NCI-H1436 treated with DMSO at 0.1 percent for 48 hours (cell line): ENCODE data around the gene NFIL3.
"Not testable (repeated sequence)": the region's sequence is repeated elsewhere in the genome, so short reads cannot be mapped to it uniquely, and the experiment has no call there.

ENCODE experiments used
- DNase-seq: peaks from one replicate; lab custom pipeline; 2025; lab: John Stamatoyannopoulos, UW

NFIL3 gene

DNA sequence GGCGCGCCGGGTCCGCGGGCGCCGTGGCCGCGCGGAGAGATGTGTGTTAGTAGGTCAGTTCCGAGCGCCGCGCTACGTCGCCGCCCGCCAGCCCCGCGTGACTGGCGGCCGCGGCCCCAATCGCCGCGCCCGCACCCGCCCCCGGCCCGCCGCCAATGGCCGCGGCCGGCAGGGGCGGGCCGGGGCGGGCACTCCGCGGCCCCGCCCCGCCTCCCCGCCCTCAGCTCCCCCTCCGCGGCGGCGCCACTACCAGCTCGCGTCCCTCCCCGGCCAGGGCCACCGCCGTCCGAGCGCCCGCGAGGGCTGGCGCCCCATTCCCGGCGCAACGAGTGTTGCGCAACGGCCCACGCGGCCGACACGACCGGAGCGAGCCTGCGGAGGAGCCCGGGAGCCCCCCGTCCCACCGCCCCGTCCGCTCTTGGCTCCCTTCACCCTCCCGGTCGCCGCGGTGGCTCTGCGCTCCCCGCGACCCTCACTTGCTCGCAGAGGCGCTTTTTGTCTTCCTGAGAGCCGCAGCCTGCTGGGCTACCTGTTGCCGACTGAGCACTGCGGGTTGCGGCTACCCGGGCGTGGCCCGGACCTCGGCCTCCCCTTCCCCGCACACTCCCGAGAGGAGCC lies at the start of gene NFIL3:
TSS of gene NFIL3 (minus strand) at position 48 of the 618 bp plus-strand sequence. CDS start 13,098 bp downstream, outside the sequence.
- DNase-seq: no peak

GRCh38 chr9:91471524-91471923 lies 47.9 kb upstream of the NFIL3 start:
- DNase-seq: not testable (repeated sequence)

DNA sequence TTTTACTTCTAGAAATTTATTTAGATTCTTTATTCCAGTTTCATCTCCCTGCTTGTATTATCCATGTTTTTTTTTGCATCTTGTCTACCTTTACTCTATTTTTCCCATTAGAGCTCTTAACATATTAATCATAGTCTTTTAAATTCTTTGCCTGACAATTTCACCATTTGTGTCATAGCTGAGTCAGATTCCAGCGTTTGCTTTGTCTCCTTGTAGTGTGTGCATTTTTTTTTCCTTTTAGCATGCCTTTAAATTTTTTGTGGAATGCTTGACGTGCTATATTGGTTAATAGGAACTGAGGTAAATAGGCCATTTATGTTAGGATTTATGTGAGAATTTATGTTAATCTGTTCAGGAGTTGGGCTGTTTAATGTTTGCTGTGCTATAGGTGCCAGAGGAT lies 41.8 kb upstream of the NFIL3 start:
- DNase-seq: no peak

GRCh38 chr9:91458906-91459305 lies 35.3 kb upstream of the NFIL3 start:
- DNase-seq: no peak

GRCh38 chr9:91452844-91453243 lies 29.2 kb upstream of the NFIL3 start:
- DNase-seq: no peak

GRCh38 chr9:91451431-91452270 lies 28.0 kb upstream of the NFIL3 start:
- DNase-seq: no peak

DNA sequence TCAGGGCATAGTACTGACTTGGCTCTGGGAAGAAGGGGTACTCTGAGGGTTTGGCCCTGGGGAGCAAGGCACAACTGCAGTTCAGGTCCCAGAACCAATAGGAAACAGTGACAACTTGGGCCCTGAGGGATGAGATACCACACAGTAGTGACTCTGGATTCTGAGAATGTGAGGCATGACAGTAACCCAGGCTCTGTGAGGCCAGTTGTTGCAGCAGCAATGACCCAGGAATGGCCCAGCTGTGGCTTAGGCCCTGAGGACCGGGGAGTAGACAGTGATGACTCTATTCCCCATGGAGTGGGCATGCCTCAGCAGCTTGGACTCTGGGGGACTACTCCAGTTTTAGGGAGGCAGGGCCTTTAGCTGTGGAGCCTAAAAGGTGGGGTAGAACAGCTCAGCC lies 21.5 kb upstream of the NFIL3 start:
- no peak for DNase-seq

GRCh38 chr9:91443994-91444392 lies 20.4 kb upstream of the NFIL3 start:
- DNase-seq: no peak

- DNase-seq: no peak
These were observed 19.8 kb upstream of the NFIL3 start for GRCh38 chr9:91443321-91443993.

DNA sequence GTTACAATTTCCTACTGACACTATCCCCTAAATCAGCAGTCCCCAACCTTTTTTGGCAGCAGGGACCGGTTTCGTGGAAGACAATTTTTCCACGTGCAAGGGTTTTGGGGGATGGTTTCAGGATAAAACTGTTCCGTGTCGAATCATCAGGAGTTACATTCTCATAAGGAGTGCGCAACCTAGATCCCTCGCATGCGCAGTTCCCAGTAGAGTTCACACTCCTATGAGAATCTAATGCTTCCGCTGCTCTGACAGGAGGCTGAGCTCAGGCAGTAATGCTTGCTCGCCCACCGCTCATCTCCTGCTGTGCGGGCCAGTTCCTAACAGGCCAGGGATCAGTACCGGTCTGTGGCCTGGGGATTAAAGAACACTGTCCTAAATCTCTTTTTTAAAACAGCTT lies 13.2 kb upstream of the NFIL3 start:
- no peak for DNase-seq

GRCh38 chr9:91433180-91433579 lies 9.5 kb upstream of the NFIL3 start:
- no peak for DNase-seq

DNA sequence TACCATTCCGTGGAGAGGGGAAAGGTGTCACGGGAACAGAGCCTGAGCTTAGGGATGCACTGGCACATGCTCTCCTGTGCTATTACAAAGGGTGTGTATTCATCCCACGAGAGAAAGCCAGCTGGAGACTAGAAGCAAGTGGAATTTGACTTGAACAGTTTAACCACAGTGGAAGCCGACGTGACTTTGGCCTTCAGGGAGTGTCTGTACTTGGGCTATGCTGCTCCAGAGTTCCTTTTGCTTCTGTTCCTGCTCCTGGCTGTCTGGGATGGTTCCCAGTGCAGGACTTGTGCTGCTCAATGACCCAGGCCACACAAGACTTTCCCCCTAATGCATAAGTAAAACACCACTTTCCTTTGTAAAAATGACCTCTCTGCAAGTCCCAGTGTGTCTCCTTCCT lies 7.9 kb upstream of the NFIL3 start:
- DNase-seq: no peak

- no peak for DNase-seq
These were observed 5.9 kb upstream of the NFIL3 start for GRCh38 chr9:91429501-91429900.

DNA sequence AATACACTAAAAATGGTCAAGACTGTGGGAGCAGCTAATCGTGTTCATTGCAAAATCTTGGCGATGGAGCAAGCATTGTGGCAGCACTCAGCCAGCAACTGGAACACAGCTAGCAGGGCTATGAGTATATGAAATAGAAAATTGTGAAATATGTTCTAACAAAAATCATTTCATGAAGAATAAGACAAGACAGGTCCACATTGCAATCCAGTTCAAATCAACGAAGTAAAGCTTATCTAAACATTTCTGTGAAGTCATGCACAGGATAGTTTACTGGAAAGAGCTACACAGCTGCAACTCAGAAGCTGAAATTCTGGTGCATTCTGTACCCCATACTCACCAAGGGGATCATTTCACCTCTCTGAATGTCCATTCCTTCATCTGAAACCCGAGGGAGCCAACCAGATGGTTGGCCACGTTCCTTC lies 5.3 kb upstream of the NFIL3 start:
- DNase-seq: no peak

DNA sequence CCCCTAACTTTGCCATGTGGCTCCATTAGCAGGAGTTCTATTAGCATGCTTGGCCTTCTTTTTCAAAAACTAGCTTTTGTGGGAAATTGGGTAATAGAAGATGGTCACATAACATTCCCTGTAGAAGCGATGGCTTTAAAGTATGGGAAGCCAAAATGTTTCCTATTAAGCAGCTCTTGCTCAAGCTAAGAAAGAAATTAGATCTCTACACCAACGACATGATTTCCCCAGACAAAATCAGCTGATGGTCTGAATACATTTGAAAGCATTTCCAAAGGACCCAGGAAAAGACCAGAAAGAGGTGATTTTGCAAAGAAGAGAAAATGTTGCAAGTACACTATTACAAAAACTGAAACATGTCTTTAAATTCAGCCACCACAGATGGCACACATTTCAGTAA lies 4.8 kb upstream of the NFIL3 start:
- no peak for DNase-seq

DNA sequence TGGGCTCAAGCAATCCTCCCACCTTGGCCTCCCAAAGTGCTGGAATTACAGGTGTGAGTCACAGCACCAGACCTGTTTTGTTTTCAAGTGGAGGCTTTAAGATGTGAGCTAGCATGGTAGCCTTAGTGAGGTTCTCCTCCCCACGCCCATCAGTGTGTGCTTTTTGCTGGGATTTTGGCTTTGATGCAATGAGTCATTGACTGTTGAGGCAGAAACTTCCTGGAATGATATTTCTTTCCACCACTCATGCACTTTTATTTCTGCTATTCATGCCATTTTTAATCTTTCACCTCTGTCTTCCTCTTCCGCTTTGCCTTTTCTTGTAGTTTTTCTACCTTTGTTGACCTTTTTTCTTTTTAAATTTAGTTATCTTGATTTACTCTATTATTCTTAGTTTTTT lies 4.2 kb upstream of the NFIL3 start:
- DNase-seq: no peak

DNA sequence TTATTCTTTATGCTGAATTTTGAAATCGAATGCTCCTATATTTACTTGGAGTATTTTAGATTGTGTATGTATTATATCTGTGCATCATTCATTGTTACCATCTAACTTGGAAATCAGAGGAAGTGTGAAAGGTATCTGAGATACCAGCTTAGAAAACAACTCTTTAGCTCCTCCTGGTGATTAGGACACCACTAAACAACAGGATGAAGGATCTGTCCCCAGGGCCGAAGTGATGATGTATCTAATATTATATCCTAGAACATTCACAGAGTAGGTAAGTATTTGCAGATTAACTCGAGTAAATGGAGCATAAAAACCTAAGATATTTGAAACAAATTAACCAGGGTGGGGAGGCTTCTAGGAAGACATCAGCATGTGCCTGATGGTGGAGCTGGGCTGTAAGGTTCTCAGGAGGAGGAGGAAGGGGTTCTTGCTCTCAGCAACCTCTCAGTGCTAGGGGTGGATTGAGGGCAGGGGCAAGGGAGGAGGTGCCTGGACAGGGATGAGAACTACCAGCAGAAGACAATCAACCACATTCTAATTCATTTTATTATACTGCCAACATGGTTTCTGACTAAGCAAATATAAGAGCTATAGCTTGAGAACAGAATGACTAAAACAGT lies 2.6 kb upstream of the NFIL3 start:
- DNase-seq: no peak

DNA sequence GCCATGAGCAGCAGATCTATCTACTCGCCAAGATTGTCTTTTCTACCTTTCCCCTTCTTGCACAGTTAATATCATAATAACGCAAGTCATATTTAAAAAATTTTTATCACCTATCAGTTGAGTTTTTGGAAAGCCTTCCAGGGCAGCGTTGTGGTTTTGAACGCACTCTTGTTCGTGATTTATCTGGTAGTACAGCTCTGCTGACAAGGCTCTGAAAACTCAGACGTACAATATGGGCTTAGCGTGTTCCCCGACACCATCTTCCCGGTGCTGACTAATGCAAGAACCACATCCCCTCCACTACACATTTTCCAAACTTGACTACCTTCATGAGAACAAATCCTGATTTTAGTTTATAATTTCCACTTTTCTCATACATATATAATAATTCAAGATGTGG lies 1.6 kb upstream of the NFIL3 start:
- DNase-seq: no peak

DNA sequence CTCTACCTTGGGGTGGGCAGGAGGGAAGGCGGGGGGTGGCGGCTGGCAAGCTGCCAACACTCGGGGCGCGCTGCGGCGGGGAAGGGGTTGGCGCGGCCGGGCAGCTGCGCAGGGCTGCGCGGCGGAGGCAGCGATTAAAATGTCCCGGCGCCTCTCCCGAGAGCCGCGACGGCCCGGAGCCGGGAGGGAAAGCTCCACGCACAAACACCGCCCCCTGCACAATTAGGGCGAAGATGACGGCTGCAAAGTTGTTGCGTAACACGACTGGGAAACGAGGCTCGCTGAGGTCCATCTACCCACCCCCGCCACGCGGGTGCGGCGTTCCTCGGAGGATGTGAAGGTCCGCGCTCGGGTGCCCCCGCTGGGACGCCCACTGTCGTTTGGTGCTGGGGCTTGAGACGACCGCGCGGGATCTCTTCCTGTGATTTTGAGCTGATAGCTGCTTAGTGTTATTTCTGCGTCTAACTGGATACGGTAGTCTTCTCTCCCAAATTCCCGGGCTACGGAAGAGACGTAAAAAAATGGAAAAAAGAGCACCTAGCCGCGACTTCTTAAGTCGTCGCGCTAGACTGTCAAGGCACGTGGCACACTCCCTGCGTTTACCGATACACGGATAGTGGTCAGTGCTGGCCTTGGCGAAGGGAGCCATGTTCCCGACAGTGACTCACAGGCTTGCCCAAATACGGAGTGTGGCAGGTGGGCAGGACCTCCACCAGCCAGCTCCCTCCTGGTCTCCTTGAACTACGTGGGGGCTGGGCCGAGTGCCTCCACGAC lies 958 bp upstream of the NFIL3 start:
- DNase-seq: no peak

GRCh38 chr9:91422758-91423711 lies 597 bp downstream of the NFIL3 start:
- DNase-seq: no peak
